Mesenchymal stem cell (in vitro differentiated cells and primary cell): Measurements from ENCODE around the gene CPA2.
"Not testable (repeated sequence)": the region's sequence is repeated elsewhere in the genome, so short reads cannot be mapped to it uniquely, and the experiment has no call there.

ENCODE experiments used
- DNase-seq: peaks from one replicate; pipeline ENCODE4 v3.0.0-alpha.2; 2013
- H2AFZ ChIP-seq: one replicate; pipeline ENCODE4 v1.6.1; 2013; ENCODE audit warnings: low read depth, mild to moderate bottlenecking, control low read depth, inconsistent platforms, low read length, moderate library complexity
- H2AK5ac ChIP-seq: 2 replicates; pipeline ENCODE4 v1.6.1; 2013; ENCODE audit warnings: low read length, moderate library complexity, mild to moderate bottlenecking, inconsistent platforms; ENCODE audit not compliant: severe bottlenecking
- H2BK120ac ChIP-seq: one replicate; pipeline ENCODE4 v1.6.1; 2013; ENCODE audit warnings: low read depth, mild to moderate bottlenecking, inconsistent platforms, low read length, moderate library complexity
- H2BK12ac ChIP-seq, 2 experiments: one replicate each; pipeline ENCODE4 v1.6.1; 2013; ENCODE audit warnings: inconsistent platforms in 2 of 2, low read length in 2 of 2, mild to moderate bottlenecking in 2 of 2, moderate library complexity in 2 of 2, control low read depth in 1 of 2
- H2BK15ac ChIP-seq: one replicate; pipeline ENCODE4 v1.6.1; 2013; ENCODE audit warnings: mild to moderate bottlenecking, low read depth, inconsistent platforms; ENCODE audit not compliant: poor library complexity, severe bottlenecking
- H2BK5ac ChIP-seq: 2 replicates; pipeline ENCODE4 v1.6.1; 2013; ENCODE audit warnings: low read depth, mild to moderate bottlenecking, low read length, control low read depth, inconsistent platforms; ENCODE audit not compliant: poor library complexity, severe bottlenecking
- H3K14ac ChIP-seq, 2 experiments: one replicate each; pipeline ENCODE4 v1.6.1; 2013; ENCODE audit warnings: inconsistent platforms in 2 of 2, low read length in 2 of 2, control low read depth in 1 of 2, mild to moderate bottlenecking in 1 of 2, moderate library complexity in 1 of 2
- H3K18ac ChIP-seq, 2 experiments: one replicate each; pipeline ENCODE4 v1.6.1; 2013; ENCODE audit warnings: inconsistent platforms in 2 of 2, low read length in 2 of 2, control low read depth in 1 of 2, low read depth in 1 of 2, mild to moderate bottlenecking in 1 of 2
- H3K23ac ChIP-seq, 2 experiments: one replicate each; pipeline ENCODE4 v1.6.1; 2013; ENCODE audit warnings: inconsistent platforms in 2 of 2, low read length in 2 of 2, mild to moderate bottlenecking in 2 of 2, moderate library complexity in 2 of 2, control low read depth in 1 of 2
- H3K27ac ChIP-seq: 2 replicates; pipeline ENCODE4 v1.5.1; 2013; ENCODE audit warnings: mild to moderate bottlenecking, moderate library complexity, low read length, control low read depth, inconsistent platforms; ENCODE audit not compliant: poor library complexity, severe bottlenecking
- H3K27me3 ChIP-seq, 2 experiments: 2 replicates each; pipeline versions ENCODE4 v1.6.1 to v1.7.0; 2013; ENCODE audit warnings: low read length in 2 of 2, mild to moderate bottlenecking in 2 of 2, moderate library complexity in 2 of 2, control low read depth in 1 of 2, inconsistent platforms in 1 of 2; ENCODE audit not compliant: control insufficient read depth in 1 of 2, insufficient read depth in 1 of 2
- H3K36me3 ChIP-seq, 2 experiments: 2 replicates each; pipeline versions ENCODE4 v1.6.1 to v1.7.0; 2013; ENCODE audit warnings: low read length in 2 of 2, control low read depth in 1 of 2, inconsistent platforms in 1 of 2, low read depth in 1 of 2, mild to moderate bottlenecking in 1 of 2; ENCODE audit not compliant: insufficient read depth in 2 of 2, control insufficient read depth in 1 of 2
- H3K4ac ChIP-seq, 2 experiments: one replicate each; pipeline ENCODE4 v1.6.1; 2013; ENCODE audit warnings: inconsistent platforms in 2 of 2, low read length in 2 of 2, mild to moderate bottlenecking in 2 of 2, moderate library complexity in 2 of 2, control low read depth in 1 of 2, low read depth in 1 of 2
- H3K4me1 ChIP-seq: 2 replicates; pipeline ENCODE4 v1.6.1; 2013; ENCODE audit warnings: low read depth, low read length, control low read depth; ENCODE audit not compliant: control insufficient read depth, insufficient read depth
- H3K4me2 ChIP-seq: 2 replicates; pipeline ENCODE4 v1.6.1; 2013; ENCODE audit warnings: low read length, mild to moderate bottlenecking, inconsistent platforms; ENCODE audit not compliant: poor library complexity, severe bottlenecking
- H3K4me3 ChIP-seq, 2 experiments: 2 replicates each; pipeline versions ENCODE4 v1.5.1 to v1.7.0; 2013; ENCODE audit warnings: low read length in 2 of 2, mild to moderate bottlenecking in 2 of 2, control low read depth in 1 of 2, low read depth in 1 of 2; ENCODE audit not compliant: insufficient read depth in 1 of 2
- H3K79me1 ChIP-seq: replicated peaks from 2 replicates; pipeline ENCODE4 v1.6.1; 2013; ENCODE audit warnings: mild to moderate bottlenecking, control low read depth, low read length, inconsistent platforms; ENCODE audit not compliant: poor library complexity, severe bottlenecking
- H3K9ac ChIP-seq: 2 replicates; pipeline ENCODE4 v1.7.0; 2013; ENCODE audit warnings: mild to moderate bottlenecking, low read length, moderate library complexity
- H3K9me3 ChIP-seq: 2 replicates; pipeline ENCODE4 v1.7.0; 2013; ENCODE audit warnings: mild to moderate bottlenecking, low read length; ENCODE audit not compliant: control insufficient read depth
- H4K8ac ChIP-seq: one replicate; pipeline ENCODE4 v1.6.1; 2013; ENCODE audit warnings: inconsistent platforms, mild to moderate bottlenecking, low read length, moderate library complexity
- H4K91ac ChIP-seq: one replicate; pipeline ENCODE4 v1.6.1; 2013; ENCODE audit warnings: mild to moderate bottlenecking, low read length, inconsistent platforms
- WGBS: methylation state at CpG from one replicate; pipeline ENCODE4 v1.1.7; 2013; ENCODE audit warnings: mixed read lengths; 5-methylcytosine and 5-hydroxymethylcytosine counted together

Gene CPA2

DNA sequence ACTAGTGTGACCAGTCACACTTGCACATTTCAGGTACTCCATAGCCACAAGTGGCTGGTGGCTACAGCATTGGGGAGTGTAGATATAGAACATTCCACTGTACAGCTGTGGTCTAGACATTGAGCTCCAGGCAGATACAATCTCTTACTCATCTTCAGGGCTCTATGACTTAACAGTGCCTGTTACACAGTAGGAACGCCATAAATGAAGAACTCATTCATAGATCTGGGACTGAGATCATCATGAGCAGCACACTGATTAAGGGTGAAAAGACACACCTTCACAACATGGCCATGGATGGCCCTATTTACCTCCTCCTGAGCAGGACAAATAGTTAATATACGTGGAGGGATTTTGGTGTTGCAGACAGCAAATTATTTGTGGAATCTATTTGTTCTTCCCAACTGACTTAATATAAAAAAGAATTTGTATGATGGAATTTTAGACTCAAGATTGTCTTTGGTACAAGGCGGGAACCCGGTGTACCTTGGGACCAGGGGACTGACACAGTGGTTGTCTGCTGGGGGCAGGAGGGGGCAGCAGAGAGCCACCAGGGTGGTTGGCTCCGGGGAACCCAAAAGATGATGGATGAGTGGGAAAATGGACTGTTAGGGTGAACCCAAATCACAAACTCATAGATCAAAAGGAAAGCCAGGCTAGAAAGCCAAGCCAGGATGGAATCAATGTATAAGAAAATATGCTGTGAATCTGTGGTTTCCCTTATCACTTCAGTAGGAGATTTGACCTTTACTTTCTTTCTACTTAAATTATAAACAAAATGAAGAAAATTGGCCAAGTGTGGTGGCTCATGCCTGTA is 24.3 kb upstream of the CPA2 start:
- Histone ChIP-seq H3K4me2 (no peak overlapping the region), H2BK5ac (no peak overlapping the region), H4K91ac (no peak overlapping the region), H3K4ac (no peak overlapping the region), H2BK15ac (no peak overlapping the region), H2AFZ (no peak overlapping the region), H3K4me1 (no peaks in the 10 kb centered on the region), H4K8ac (no peak overlapping the region), H3K14ac (no peak overlapping the region), H2AK5ac (no peak overlapping the region), H3K27me3 (no peaks in the 10 kb centered on the region), H3K4me3 (no peak overlapping the region), H3K18ac (no peak overlapping the region), H2BK120ac (no peak overlapping the region), H3K23ac (no peak overlapping the region), H3K79me1 (no peaks in the 10 kb centered on the region), H3K9me3 (no peaks in the 10 kb centered on the region), H3K27ac (no peak overlapping the region), H3K9ac (no peak overlapping the region), H3K36me3 (no peaks in the 10 kb centered on the region), H2BK12ac (no peak overlapping the region)
- 44% methylated on average over 4 of the region's 5 CpGs for WGBS
- peak; percentile 89 for DNase-seq

DNA sequence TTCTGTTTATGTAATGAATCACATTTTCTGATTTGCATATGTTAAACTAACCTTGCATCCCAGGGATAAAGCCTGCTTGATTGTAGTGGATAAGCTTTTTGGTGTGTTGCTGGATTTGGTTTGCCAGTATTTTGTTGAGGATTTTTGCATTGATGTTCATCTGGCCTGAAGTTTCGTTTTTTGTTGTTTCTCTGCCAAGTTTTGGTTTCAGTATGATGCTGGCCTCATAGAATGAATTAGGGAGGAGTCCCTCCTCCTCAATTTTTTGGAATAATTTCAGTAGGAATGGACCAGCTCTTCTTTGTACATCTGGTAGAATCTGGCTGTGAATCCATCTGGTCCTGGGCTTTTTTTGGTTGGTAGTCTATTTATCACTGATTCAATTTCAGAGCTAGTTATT is 23.2 kb upstream of the CPA2 start:
- H2BK5ac ChIP-seq, H2AFZ ChIP-seq, H3K9me3 ChIP-seq, H3K36me3 ChIP-seq, H3K27me3 ChIP-seq, H2AK5ac ChIP-seq, H3K23ac ChIP-seq, H4K91ac ChIP-seq, H3K4me1 ChIP-seq, H2BK15ac ChIP-seq, H3K4me3 ChIP-seq, H4K8ac ChIP-seq, H2BK12ac ChIP-seq, H3K79me1 ChIP-seq, H2BK120ac ChIP-seq, H3K18ac ChIP-seq, H3K4me2 ChIP-seq, H3K27ac ChIP-seq, H3K4ac ChIP-seq, DNase-seq, H3K14ac ChIP-seq: not testable (repeated sequence)
- WGBS, result 85% methylated on average over 1 of the region's 1 CpG
- peak overlapping the region; percentile 31 for H3K9ac ChIP-seq

DNA sequence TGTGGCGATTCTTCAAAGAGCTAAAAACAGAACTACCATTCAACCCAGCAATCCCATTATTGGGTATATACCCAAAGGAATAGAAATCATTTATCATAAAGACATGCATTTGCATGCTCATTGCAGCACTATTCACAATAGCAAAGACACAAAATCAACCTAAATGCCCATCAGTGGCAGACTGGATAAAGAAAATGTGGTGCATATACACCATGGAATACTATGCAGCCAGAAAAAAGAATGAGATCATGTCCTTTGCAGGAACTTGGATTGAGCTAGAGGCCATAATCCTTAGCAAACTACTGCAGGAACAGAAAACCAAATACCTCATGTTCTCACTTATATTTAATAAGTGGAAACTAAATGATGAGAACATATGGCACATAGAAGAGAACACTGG is 20.2 kb upstream of the CPA2 start:
- WGBS, result no CpG with 5 or more reads among the region's 1 CpG

DNA sequence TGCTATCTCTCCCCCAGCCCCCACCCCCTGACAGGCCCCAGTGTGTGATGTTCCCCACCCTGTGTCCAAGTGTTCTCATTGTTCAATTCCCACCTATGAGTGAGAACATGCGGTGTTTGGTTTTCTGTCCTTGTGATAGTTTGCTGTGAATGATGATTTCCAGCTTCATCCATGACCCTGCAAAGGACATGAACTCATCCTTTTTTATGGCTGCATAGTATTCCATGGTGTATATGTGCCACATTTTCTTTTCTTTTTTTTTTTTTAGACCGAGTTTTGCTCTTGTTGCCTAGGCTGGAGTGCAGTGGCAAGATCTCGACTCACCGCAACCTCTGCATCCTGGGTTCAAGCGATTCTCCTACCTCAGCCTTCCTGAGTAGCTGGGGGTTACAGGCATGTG is 17.8 kb upstream of the CPA2 start:
- H2AK5ac ChIP-seq, H3K27me3 ChIP-seq, H2BK5ac ChIP-seq, DNase-seq, H3K36me3 ChIP-seq, H3K9ac ChIP-seq, H2AFZ ChIP-seq, H4K8ac ChIP-seq, H3K79me1 ChIP-seq, H3K27ac ChIP-seq, H3K4me3 ChIP-seq, H4K91ac ChIP-seq, H3K4me1 ChIP-seq, H2BK12ac ChIP-seq, H2BK120ac ChIP-seq, H3K4me2 ChIP-seq, H3K18ac ChIP-seq, H3K4ac ChIP-seq, H2BK15ac ChIP-seq, H3K23ac ChIP-seq, H3K9me3 ChIP-seq, H3K14ac ChIP-seq: not testable (repeated sequence)
- 97% methylated on average over 5 of the region's 5 CpGs for WGBS

More for the DNA sequence above, 20.2 kb upstream of the CPA2 start:
- H2BK15ac ChIP-seq, H3K27ac ChIP-seq, H3K9ac ChIP-seq, H4K91ac ChIP-seq, H3K4me1 ChIP-seq, DNase-seq, H2BK12ac ChIP-seq, H2BK5ac ChIP-seq, H2AK5ac ChIP-seq, H3K36me3 ChIP-seq, H3K9me3 ChIP-seq, H3K18ac ChIP-seq, H3K4me3 ChIP-seq, H3K4ac ChIP-seq, H3K27me3 ChIP-seq, H2BK120ac ChIP-seq, H3K4me2 ChIP-seq, H3K79me1 ChIP-seq, H3K23ac ChIP-seq, H4K8ac ChIP-seq, H3K14ac ChIP-seq, H2AFZ ChIP-seq: not testable (repeated sequence)
